Liver (tissue), 3 donors: ENCODE data around the gene PHLDA2.

Experiments used
- ATF3 ChIP-seq: IDR thresholded peaks from 2 replicates; pipeline ENCODE4 v1.6.1; 2016; ENCODE audit warnings: antibody characterized with exemption
- CTCF ChIP-seq: fragments of 150-350 bp; IDR thresholded peaks from 2 replicates; pipeline ENCODE4 v1.5.1; 2017; ENCODE audit warnings: improper control_type of control experiment, low read depth, low read length; ENCODE audit not compliant: missing input control
- EGR1 ChIP-seq, 2 donors: IDR thresholded peaks; 2 replicates each; pipeline ENCODE4 v1.6.1; 2016 to 2018; ENCODE audit warnings: antibody characterized with exemption in 2 of 2, low read depth in 2 of 2
- FOXA1 ChIP-seq: IDR thresholded peaks from 2 replicates; pipeline ENCODE4 v1.6.1; 2016; ENCODE audit warnings: antibody characterized with exemption
- FOXA2 ChIP-seq: IDR thresholded peaks from 2 replicates; pipeline ENCODE4 v1.6.1; 2016; ENCODE audit warnings: antibody characterized with exemption
- GABPA ChIP-seq, 2 donors: IDR thresholded peaks in 1 of 2; conservative IDR thresholded peaks in 1 of 2; 2 replicates each; pipeline ENCODE4 v1.6.1; 2016; ENCODE audit warnings: antibody characterized with exemption in 2 of 2, mild to moderate bottlenecking in 1 of 2, moderate library complexity in 1 of 2
- HNF4A ChIP-seq, 2 donors: conservative IDR thresholded peaks; 2 replicates each; pipeline ENCODE4 v1.6.1; 2016; ENCODE audit warnings: antibody characterized with exemption in 2 of 2, mild to moderate bottlenecking in 2 of 2
- JUND ChIP-seq, 2 donors: IDR thresholded peaks; 2 replicates each; pipeline ENCODE4 v1.6.1; 2016; ENCODE audit warnings: antibody characterized with exemption in 2 of 2
- MAX ChIP-seq: IDR thresholded peaks from 2 replicates; pipeline ENCODE4 v1.6.1; 2016; ENCODE audit warnings: antibody characterized with exemption
- REST ChIP-seq: IDR thresholded peaks from 2 replicates; pipeline ENCODE4 v1.6.1; 2016; ENCODE audit warnings: antibody characterized with exemption, mild to moderate bottlenecking
- RXRA ChIP-seq, 2 donors: IDR thresholded peaks; 2 replicates each; pipeline ENCODE4 v1.6.1; 2017 to 2018; ENCODE audit warnings: antibody characterized with exemption in 2 of 2, mild to moderate bottlenecking in 1 of 2
- SP1 ChIP-seq: IDR thresholded peaks from 2 replicates; pipeline ENCODE4 v1.6.1; 2018; ENCODE audit warnings: antibody characterized with exemption, mild to moderate bottlenecking
- YY1 ChIP-seq: IDR thresholded peaks from 2 replicates; pipeline ENCODE4 v1.6.1; 2016; ENCODE audit warnings: antibody characterized with exemption, mild to moderate bottlenecking
- donor health status: healthy.
- donor health status: healthy.

DNA sequence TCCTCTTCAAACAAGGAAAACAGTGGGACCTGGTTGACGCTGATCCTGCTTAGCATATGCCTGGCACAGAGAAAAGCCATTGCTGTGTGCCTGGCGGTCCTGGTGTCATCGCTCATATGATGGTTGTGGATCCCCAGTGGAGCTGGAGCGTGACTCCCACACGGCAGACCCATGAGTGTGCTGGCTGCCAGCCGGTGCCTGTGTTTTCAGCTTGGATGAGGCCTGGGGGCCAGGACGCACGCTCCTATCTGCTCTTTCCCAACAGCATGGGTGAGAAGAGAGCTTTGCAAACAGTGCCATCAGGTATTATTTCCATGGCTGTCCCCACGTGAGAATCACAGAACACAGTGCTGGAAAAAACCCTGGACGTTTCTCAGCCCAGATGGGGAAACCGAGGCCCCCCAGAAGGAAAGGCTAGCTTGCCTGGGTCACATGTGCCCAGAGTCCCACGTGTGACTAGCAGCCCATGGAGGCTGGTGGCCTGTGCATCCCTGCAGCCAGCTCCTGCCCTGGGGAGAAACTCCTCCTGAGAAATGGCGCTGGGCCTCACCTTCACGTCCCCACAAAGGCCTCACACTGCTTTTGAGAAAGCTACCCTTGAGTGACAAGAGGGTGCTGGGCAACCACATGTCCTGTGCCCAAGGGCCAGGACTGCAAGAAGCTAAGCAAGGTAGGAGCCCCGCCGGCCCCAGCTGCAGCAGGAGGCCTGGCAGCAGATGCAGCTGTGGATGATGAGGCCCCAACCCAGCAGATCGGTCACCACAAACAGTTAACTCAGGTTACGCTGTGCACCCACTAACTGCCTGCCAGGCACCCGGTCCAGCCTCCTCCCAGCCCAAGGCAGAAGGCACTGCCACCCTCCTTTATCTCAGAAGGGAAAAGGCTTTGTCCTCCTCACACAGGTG, 47.9 kb downstream of the PHLDA2 start:
- TF ChIP-seq CTCF (no peak), SP1 (no peak), MAX (no peak), RXRA (IDR thresholded peaks at IDR 0.05) (no peak), GABPA (IDR thresholded peaks at IDR 0.05 in 1 of 2, conservative IDR thresholded peaks at IDR 0.05 in 1 of 2) (no peak), YY1 (no peak), REST (no peak), JUND (IDR thresholded peaks at IDR 0.05) (no peak), EGR1 (IDR thresholded peaks at IDR 0.05; ENCODE audit: low read depth in 2 of 2) (no peak), FOXA2 (no peak), HNF4A (conservative IDR thresholded peaks at IDR 0.05) (no peak), FOXA1 (no peak), ATF3 (no peak)
